IMR-90 (cell line): ENCODE measurements around the gene OBP2B. TPM values are rescaled to one million over a fixed set of nuclear protein-coding genes. Genes with fewer than 3 reads are reported as not detected.

ENCODE experiments used
- ATAC-seq: fragments of 200-7000 bp; cut with Tn5 transposase; 2 replicates; pipeline ENCODE4 v1.9.1; 2020; ENCODE audit warnings: low read depth, mild to moderate bottlenecking, moderate library complexity
- BruUV-seq: library from RNA; stranded (reverse); fragments of 400-500 nt; replicated peaks from 2 replicates; lab custom pipeline; 2021; lab: Mats Ljungman, UMichigan
- CTCF ChIA-PET: fragments of 300-600 bp; formaldehyde crosslinking; extraction: SDS; loops from one replicate; lab custom pipeline; 2021; ENCODE audit warnings: antibody characterized with exemption; lab: Yijun Ruan, JAX
- POLR2A ChIA-PET: fragments of 300-600 bp; sonication (Branson Sonifier 250); formaldehyde crosslinking; loops from one replicate; lab custom pipeline; 2022; ENCODE audit warnings: antibody characterized with exemption; ENCODE audit not compliant: unreplicated experiment; lab: Charles Lee
- DNase-seq: peaks from one replicate; pipeline ENCODE4 v3.0.0; 2013
- H2AFZ ChIP-seq: replicated peaks from 2 replicates; pipeline ENCODE3; 2013; ENCODE audit warnings: low read length, mild to moderate bottlenecking; ENCODE audit not compliant: poor library complexity
- H2AK5ac ChIP-seq: 2 replicates; pipeline ENCODE4 v1.6.1; 2013; ENCODE audit warnings: low read depth, low read length, inconsistent platforms
- H2AK9ac ChIP-seq: replicated peaks from 2 replicates; pipeline ENCODE3; 2013; ENCODE audit warnings: mild to moderate bottlenecking, low read depth, low read length, moderate library complexity; ENCODE audit not compliant: poor library complexity
- H2BK120ac ChIP-seq: 2 replicates; pipeline ENCODE4 v1.6.1; 2013; ENCODE audit warnings: low read depth, low read length, inconsistent platforms
- H2BK15ac ChIP-seq: 3 replicates; pipeline ENCODE4 v1.6.1; 2013; ENCODE audit warnings: low read depth, low read length, inconsistent platforms
- H2BK20ac ChIP-seq: 2 replicates; pipeline ENCODE4 v1.6.1; 2013; ENCODE audit warnings: low read depth, mild to moderate bottlenecking, inconsistent platforms, low read length, moderate library complexity
- H2BK5ac ChIP-seq: 2 replicates; pipeline ENCODE4 v1.6.1; 2013; ENCODE audit warnings: mild to moderate bottlenecking, low read depth, low read length, inconsistent platforms; ENCODE audit not compliant: poor library complexity, severe bottlenecking
- H3K14ac ChIP-seq: replicated peaks from 2 replicates; pipeline ENCODE4 v1.6.1; 2013; ENCODE audit warnings: low read depth, low read length, inconsistent platforms
- H3K18ac ChIP-seq: 2 replicates; pipeline ENCODE4 v1.6.1; 2013; ENCODE audit warnings: low read depth, low read length, control low read depth
- H3K23ac ChIP-seq: 2 replicates; pipeline ENCODE4 v1.6.1; 2013; ENCODE audit warnings: low read depth, low read length, inconsistent platforms
- H3K27ac ChIP-seq: 2 replicates; pipeline ENCODE4 v1.5.1; 2013; ENCODE audit warnings: mild to moderate bottlenecking, control low read depth, low read length; ENCODE audit not compliant: insufficient read depth
- H3K27me3 ChIP-seq: 2 replicates; pipeline ENCODE4 v1.6.1; 2013; ENCODE audit warnings: low read length; ENCODE audit not compliant: control insufficient read depth, insufficient read depth
- H3K36me3 ChIP-seq: 2 replicates; pipeline ENCODE4 v1.6.1; 2013; ENCODE audit warnings: low read length, mixed read lengths; ENCODE audit not compliant: control insufficient read depth, insufficient read depth
- H3K4ac ChIP-seq: 2 replicates; pipeline ENCODE4 v1.6.1; 2013; ENCODE audit warnings: low read depth, low read length, inconsistent platforms
- H3K4me1 ChIP-seq: 2 replicates; pipeline ENCODE4 v1.6.1; 2013; ENCODE audit warnings: low read length, mixed read lengths; ENCODE audit not compliant: control insufficient read depth, insufficient read depth
- H3K4me2 ChIP-seq: 2 replicates; pipeline ENCODE4 v1.6.1; 2013; ENCODE audit warnings: low read depth, mild to moderate bottlenecking, control low read depth, low read length, moderate library complexity
- H3K4me3 ChIP-seq: 2 replicates; pipeline ENCODE4 v1.5.1; 2013; ENCODE audit warnings: low read depth, mild to moderate bottlenecking, control low read depth, low read length, moderate library complexity; ENCODE audit not compliant: insufficient read depth
- H3K56ac ChIP-seq: 2 replicates; pipeline ENCODE4 v1.6.1; 2013; ENCODE audit warnings: low read length, inconsistent platforms; ENCODE audit not compliant: insufficient read depth; ENCODE audit errors: extremely low read depth
- H3K79me1 ChIP-seq, 2 experiments: 2 replicates each; pipeline ENCODE4 v1.6.1; 2013; ENCODE audit warnings: low read length in 2 of 2, inconsistent platforms in 1 of 2, low read depth in 1 of 2
- H3K9ac ChIP-seq: 2 replicates; pipeline ENCODE4 v1.6.1; 2013; ENCODE audit warnings: low read depth, low read length, control low read depth
- H3K9me1 ChIP-seq: 2 replicates; pipeline ENCODE4 v1.6.1; 2013; ENCODE audit warnings: low read length, inconsistent platforms; ENCODE audit not compliant: insufficient read depth
- H3K9me3 ChIP-seq: 2 replicates; pipeline ENCODE4 v1.6.1; 2013; ENCODE audit warnings: low read length; ENCODE audit not compliant: control insufficient read depth, insufficient read depth
- H4K20me1 ChIP-seq: 2 replicates; pipeline ENCODE4 v1.6.1; 2013; ENCODE audit warnings: low read length, inconsistent platforms; ENCODE audit not compliant: insufficient read depth
- H4K5ac ChIP-seq: 2 replicates; pipeline ENCODE4 v1.6.1; 2013; ENCODE audit warnings: mild to moderate bottlenecking, low read depth, low read length, control low read depth
- H4K8ac ChIP-seq, 2 experiments: 2 replicates each; pipeline ENCODE4 v1.6.1; 2013; ENCODE audit warnings: low read depth in 2 of 2, low read length in 2 of 2, control low read depth in 1 of 2, inconsistent platforms in 1 of 2
- H4K91ac ChIP-seq: 2 replicates; pipeline ENCODE4 v1.6.1; 2013; ENCODE audit warnings: low read depth, low read length, inconsistent platforms; ENCODE audit not compliant: insufficient read depth
- BHLHE40 ChIP-seq: fragments of 150-350 bp; IDR thresholded peaks from 2 replicates; pipeline ENCODE4 v1.6.1; 2016; ENCODE audit warnings: mild to moderate bottlenecking, low read depth, low read length
- CEBPB ChIP-seq: IDR thresholded peaks from 2 replicates; pipeline ENCODE4 v1.6.1; 2012; ENCODE audit warnings: low read depth, low read length, improper control_type of control experiment
- CHD1 ChIP-seq: IDR thresholded peaks from 2 replicates; pipeline ENCODE4 v1.6.1; 2012; ENCODE audit warnings: low read depth, low read length, improper control_type of control experiment
- CTCF ChIP-seq: conservative IDR thresholded peaks from 2 replicates; pipeline ENCODE4 v1.5.1; 2012; ENCODE audit warnings: mild to moderate bottlenecking, low read depth, low read length, improper control_type of control experiment
- ELK1 ChIP-seq: fragments of 150-350 bp; IDR thresholded peaks from 2 replicates; pipeline ENCODE4 v1.6.1; 2016; ENCODE audit warnings: low read depth, mild to moderate bottlenecking, low read length, moderate library complexity, borderline replicate concordance
- FOS ChIP-seq: fragments of 150-350 bp; IDR thresholded peaks from 2 replicates; pipeline ENCODE4 v1.6.1; 2016; ENCODE audit warnings: low read depth, low read length
- MAFK ChIP-seq: IDR thresholded peaks from 2 replicates; pipeline ENCODE4 v1.6.1; 2012; ENCODE audit warnings: low read depth, low read length, improper control_type of control experiment
- MAZ ChIP-seq: IDR thresholded peaks from 2 replicates; pipeline ENCODE4 v1.6.1; 2012; ENCODE audit warnings: low read depth, mild to moderate bottlenecking, low read length, improper control_type of control experiment, moderate library complexity, borderline replicate concordance
- MXI1 ChIP-seq: IDR thresholded peaks from 2 replicates; pipeline ENCODE4 v1.6.1; 2012; ENCODE audit warnings: low read depth, mild to moderate bottlenecking, low read length, moderate library complexity, borderline replicate concordance
- NFE2L2 ChIP-seq: fragments of 150-350 bp; IDR thresholded peaks from 2 replicates; pipeline ENCODE4 v1.6.1; 2016; ENCODE audit warnings: low read depth, mild to moderate bottlenecking, low read length
- POLR2A ChIP-seq: IDR thresholded peaks from 2 replicates; pipeline ENCODE4 v1.6.1; 2012; ENCODE audit warnings: mild to moderate bottlenecking, low read depth, low read length
- RAD21 ChIP-seq: IDR thresholded peaks from 2 replicates; pipeline ENCODE4 v1.6.1; 2012; ENCODE audit warnings: low read length, improper control_type of control experiment
- RCOR1 ChIP-seq: IDR thresholded peaks from 2 replicates; pipeline ENCODE4 v1.6.1; 2012; ENCODE audit warnings: mild to moderate bottlenecking, low read length, improper control_type of control experiment; ENCODE audit not compliant: insufficient replicate concordance
- RFX5 ChIP-seq: IDR thresholded peaks from 2 replicates; pipeline ENCODE4 v1.8.0; 2012; ENCODE audit warnings: low read depth, mild to moderate bottlenecking, low read length, moderate library complexity
- SMC3 ChIP-seq: fragments of 150-350 bp; IDR thresholded peaks from 2 replicates; pipeline ENCODE4 v1.6.1; 2016; ENCODE audit warnings: low read depth, mild to moderate bottlenecking, antibody characterized with exemption, low read length, moderate library complexity
- USF2 ChIP-seq: fragments of 150-350 bp; IDR thresholded peaks from 2 replicates; pipeline ENCODE4 v1.6.1; 2017; ENCODE audit warnings: mild to moderate bottlenecking, antibody characterized with exemption, low read length, low read depth
- WGBS, 2 experiments: methylation state at CpG; one replicate each; pipeline versions ENCODE4 v1.1.5 to v1.1.7; 2013; ENCODE audit warnings: missing lambda C conversion rate in 2 of 2; ENCODE audit not compliant: insufficient read length in 1 of 2; ENCODE audit errors: extremely low coverage in 2 of 2; 5-methylcytosine and 5-hydroxymethylcytosine counted together
- dilution Hi-C: fragments of 300-500 bp; cut with HindIII; formaldehyde crosslinking; loops from one replicate; pipeline ENCODE4 v1.14.3; 2018; ENCODE audit warnings: low sequenced_read_pairs; ENCODE audit not compliant: unreplicated experiment
- in situ Hi-C: fragments of 300-500 bp; cut with MboI; formaldehyde crosslinking; loops from 3 replicates; pipeline ENCODE4 v1.14.3; 2019; ENCODE audit warnings: low sequenced_read_pairs, inconsistent platforms, mixed read lengths
- intact Hi-C: fragments of 100-400 bp; cut with micrococcal nuclease; formaldehyde crosslinking; loops from 2 replicates; pipeline ENCODE4 v1.10.0; 2022
- polyA plus RNA-seq, 3 experiments: library from polyadenylated mRNA; depleted of rRNA; stranded (reverse); fragments of >200 nt; gene quantifications; 2 replicates each; pipeline ENCODE4 v1.2.3, GENCODE V29; 2012; ENCODE audit warnings: low replicate concordance in 1 of 3
- total RNA-seq: library from RNA; depleted of rRNA; stranded (reverse); fragments of >200 nt; gene quantifications from 2 replicates; pipeline ENCODE4 v1.2.3, GENCODE V29; 2012

OBP2B gene
- total and polyA plus RNA-seq, 2 of the 4 experiments (the other 2 are of a cell fraction) = not detected

- no peak overlapping the region for H4K8ac ChIP-seq
- H4K20me1 ChIP-seq = no peaks in the 10 kb centered on the region
- H2BK120ac ChIP-seq = no peak overlapping the region
- no peak overlapping the region for H2BK15ac ChIP-seq
- H3K4ac ChIP-seq = no peak overlapping the region
- POLR2A ChIA-PET = no interaction called here
- H2BK20ac ChIP-seq = no peak overlapping the region
- dilution Hi-C loops = no loop called here
- no peak overlapping the region for H2AK5ac ChIP-seq
- no peaks in the 10 kb centered on the region for H3K36me3 ChIP-seq
- H3K27me3 ChIP-seq = peaks cover 11% of the 10 kb centered on the region; the same call in 1 of the 2 replicates
- no peak overlapping the region for H4K91ac ChIP-seq
- DNase-seq (no peak), ATAC-seq (no peak)
- H3K9me3 ChIP-seq = no peaks in the 10 kb centered on the region
- 49% methylated on average over 5 of the region's 12 CpGs; no CpG with 5 or more reads in 1 of the 2 experiments for WGBS, 2 experiments
- CTCF ChIA-PET = no interaction called here
- H3K4me1 ChIP-seq = no peaks in the 10 kb centered on the region
- H3K4me2 ChIP-seq = no peak overlapping the region
- no peak overlapping the region for H3K18ac ChIP-seq
- no TSS peak for BruUV-seq
- intact Hi-C loops = no loop called here
- no peak overlapping the region for H2BK5ac ChIP-seq
- no peaks in the 10 kb centered on the region for H3K9me1 ChIP-seq
- no peak overlapping the region for H3K27ac ChIP-seq
- no peak overlapping the region for H3K4me3 ChIP-seq
- H3K56ac ChIP-seq = no peak overlapping the region
- in situ Hi-C loops = no loop called here
- no peaks in the 10 kb centered on the region for H3K79me1 ChIP-seq
- no peak for TF ChIP-seq CTCF
- no peak for TF ChIP-seq FOS
- TF ChIP-seq SMC3 = no peak
- no peak for TF ChIP-seq USF2
- TF ChIP-seq RAD21 = no peak
- no peak for TF ChIP-seq MAFK
- no peak for TF ChIP-seq RFX5
- no peak for TF ChIP-seq MAZ
- TF ChIP-seq POLR2A = no peak
- no peak for TF ChIP-seq NFE2L2
- TF ChIP-seq BHLHE40 = no peak
- TF ChIP-seq ELK1 = no peak
- no peak for TF ChIP-seq MXI1
- no peak for TF ChIP-seq CEBPB
- TF ChIP-seq CHD1 = no peak
- TF ChIP-seq RCOR1 = no peak
- no peak overlapping the region for H4K5ac ChIP-seq
- H3K14ac ChIP-seq = no peak overlapping the region
- H3K23ac ChIP-seq = no peak overlapping the region
- H2AK9ac ChIP-seq = no peak overlapping the region
- H3K9ac ChIP-seq = no peak overlapping the region
- no peak overlapping the region for H2AFZ ChIP-seq
Measured at GRCh38 chr9:133221177-133221809, 12.2 kb upstream of the OBP2B start.
